A549 (cell line): Measurements from ENCODE around the gene E2F2. TPM values are rescaled to one million over a fixed set of nuclear protein-coding genes. Genes with fewer than 3 reads are reported as not detected.

ENCODE experiments used
- ATAC-seq, 2 experiments: fragments of 200-7000 bp in 1 of 2; fragments of >200 bp in 1 of 2; cut with Nextera tagmentation in 1 of 2; cut with Tn5 transposase in 1 of 2; 3 replicates each; pipeline versions ENCODE4 v1.8.0 to v1.9.1; 2018 to 2020; ENCODE audit warnings: mild to moderate bottlenecking in 1 of 2, moderate library complexity in 1 of 2
- CTCF ChIA-PET: fragments of 300-600 bp; sonication (Branson Sonifier 250); formaldehyde crosslinking; extraction: SDS; loops from one replicate; lab custom pipeline; 2021; ENCODE audit warnings: antibody characterized with exemption, inconsistent platforms; lab: Yijun Ruan, JAX
- POLR2A ChIA-PET: fragments of 350-600 bp; formaldehyde crosslinking; extraction: SDS; loops from one replicate; lab custom pipeline; 2021; ENCODE audit warnings: antibody characterized with exemption, inconsistent platforms; lab: Yijun Ruan, JAX
- DNase-seq, 2 experiments: peaks; one replicate each; pipeline versions ENCODE4 v3.0.0 to v3.0.0-alpha.2; 2011 to 2016; ENCODE audit warnings: low read depth in 1 of 2, low spot score in 1 of 2
- FAIRE-seq: peaks from 2 replicates; lab custom pipeline; 2011; peaks lifted over from hg19 to GRCh38; lab: Jason Lieb, UNC
- H3K27ac ChIP-seq, 2 experiments: fragments of >200 bp; sonication (Bioruptor Twin); formaldehyde crosslinking; 3 replicates each; pipeline ENCODE4 v1.5.1; 2016 to 2017
- H3K4me1 ChIP-seq: fragments of >200 bp; sonication (Bioruptor Twin); formaldehyde crosslinking; 3 replicates; pipeline ENCODE4 v1.6.1; 2016
- H3K4me2 ChIP-seq: fragments of >200 bp; sonication (Bioruptor Twin); formaldehyde crosslinking; 3 replicates; pipeline ENCODE4 v1.6.1; 2016
- H3K4me3 ChIP-seq: fragments of >200 bp; sonication (Bioruptor Twin); formaldehyde crosslinking; 3 replicates; pipeline ENCODE4 v1.5.1; 2016
- H3K9me3 ChIP-seq: fragments of >200 bp; sonication (Bioruptor Twin); formaldehyde crosslinking; 3 replicates; pipeline ENCODE4 v1.6.1; 2016
- ATOH8 ChIP-seq: fragments of 250-450 bp; sonication (Bioruptor Pico); IDR thresholded peaks from 2 replicates; pipeline ENCODE4 v1.5.0; 2020; ENCODE audit warnings: low read depth, mild to moderate bottlenecking, moderate library complexity
- BHLHE40 ChIP-seq: IDR thresholded peaks from 2 replicates; pipeline ENCODE4 v1.6.1; 2012; ENCODE audit warnings: low read depth, low read length, inconsistent platforms
- CBX2 ChIP-seq: fragments of 200-600 bp; sonication (generic); IDR thresholded peaks from 2 replicates; pipeline ENCODE4 v1.6.1; 2016; ENCODE audit warnings: low read depth, mild to moderate bottlenecking, borderline replicate concordance
- CBX8 ChIP-seq: fragments of 200-600 bp; sonication (generic); IDR thresholded peaks from 2 replicates; pipeline ENCODE4 v1.6.1; 2016
- CHD2 ChIP-seq: fragments of 150-350 bp; IDR thresholded peaks from 2 replicates; pipeline ENCODE4 v1.6.1; 2014; ENCODE audit warnings: low read length; ENCODE audit not compliant: partially characterized antibody
- EHMT2 ChIP-seq: fragments of 200-600 bp; sonication (generic); IDR thresholded peaks from 2 replicates; pipeline ENCODE4 v1.6.1; 2016; ENCODE audit warnings: antibody characterized with exemption, low read depth, mild to moderate bottlenecking, moderate library complexity
- ELK1 ChIP-seq: fragments of 150-350 bp; IDR thresholded peaks from 2 replicates; pipeline ENCODE4 v1.6.1; 2014; ENCODE audit warnings: low read depth, mild to moderate bottlenecking, low read length
- FOSL2 ChIP-seq, 2 experiments: fragments of 450-650 bp in 1 of 2; fragments of >200 bp in 1 of 2; sonication (Bioruptor Twin) in 1 of 2; formaldehyde crosslinking; IDR thresholded peaks; 2 replicates each; pipeline versions ENCODE4 v1.5.0 to v1.6.1; 2016 to 2020; ENCODE audit warnings: mild to moderate bottlenecking in 1 of 2, moderate library complexity in 1 of 2
- FOXS1 ChIP-seq: fragments of 250-450 bp; sonication (Bioruptor Pico); IDR thresholded peaks from 2 replicates; pipeline ENCODE4 v1.5.0; 2020; ENCODE audit warnings: mild to moderate bottlenecking, moderate library complexity
- HEYL ChIP-seq: fragments of 250-450 bp; sonication (Bioruptor Pico); IDR thresholded peaks from 2 replicates; pipeline ENCODE4 v1.8.0; 2021; ENCODE audit warnings: mild to moderate bottlenecking, moderate library complexity
- HOXA7 ChIP-seq: fragments of 250-450 bp; sonication (Bioruptor Pico); IDR thresholded peaks from 2 replicates; pipeline ENCODE4 v1.5.0; 2020; ENCODE audit warnings: mild to moderate bottlenecking, moderate library complexity
- JUNB ChIP-seq: fragments of >200 bp; sonication (Bioruptor Twin); formaldehyde crosslinking; IDR thresholded peaks from 2 replicates; pipeline ENCODE4 v1.6.1; 2016
- KDM5A ChIP-seq: fragments of 200-600 bp; sonication (generic); IDR thresholded peaks from 2 replicates; pipeline ENCODE4 v1.6.1; 2016; ENCODE audit warnings: antibody characterized with exemption, mild to moderate bottlenecking
- MAFK ChIP-seq: fragments of 450-650 bp; IDR thresholded peaks from 2 replicates; pipeline ENCODE4 v1.6.1; 2014; ENCODE audit not compliant: partially characterized antibody
- NFE2L2 ChIP-seq: fragments of 150-350 bp; conservative IDR thresholded peaks from 2 replicates; pipeline ENCODE4 v1.6.1; 2014; ENCODE audit warnings: low read length
- NPAS2 ChIP-seq: fragments of 250-450 bp; sonication (Bioruptor Pico); IDR thresholded peaks from 2 replicates; pipeline ENCODE4 v1.8.0; 2022; ENCODE audit warnings: mild to moderate bottlenecking, moderate library complexity, borderline replicate concordance
- PHF8 ChIP-seq: fragments of 200-600 bp; sonication (generic); IDR thresholded peaks from 2 replicates; pipeline ENCODE4 v1.6.1; 2016; ENCODE audit warnings: low read depth, mild to moderate bottlenecking, antibody characterized with exemption, moderate library complexity, borderline replicate concordance
- POLR2AphosphoS2 ChIP-seq: conservative IDR thresholded peaks from 2 replicates; pipeline ENCODE4 v1.6.1; 2012; ENCODE audit warnings: low read length, improper control_type of control experiment, inconsistent platforms
- RAD21 ChIP-seq, 2 experiments: fragments of >200 bp in 1 of 2; sonication (Bioruptor Twin) in 1 of 2; formaldehyde crosslinking in 1 of 2; IDR thresholded peaks in 1 of 2; conservative IDR thresholded peaks in 1 of 2; 2 replicates in 1 of 2; 3 replicates in 1 of 2; pipeline ENCODE4 v1.6.1; 2012 to 2018; ENCODE audit warnings: inconsistent platforms in 1 of 2
- RCOR1 ChIP-seq: fragments of 150-350 bp; IDR thresholded peaks from 2 replicates; pipeline ENCODE4 v1.6.1; 2014; ENCODE audit warnings: antibody characterized with exemption, low read length, low read depth
- REST ChIP-seq: fragments of 200-600 bp; sonication (generic); IDR thresholded peaks from 2 replicates; pipeline ENCODE4 v1.6.1; 2016; ENCODE audit warnings: antibody characterized with exemption, mild to moderate bottlenecking, moderate library complexity
- SMC3 ChIP-seq: fragments of >200 bp; sonication (Bioruptor Twin); formaldehyde crosslinking; IDR thresholded peaks from 3 replicates; pipeline ENCODE4 v1.6.1; 2018; ENCODE audit warnings: inconsistent platforms
- SREBF2 ChIP-seq: fragments of 450-650 bp; IDR thresholded peaks from 2 replicates; pipeline ENCODE4 v1.6.1; 2014; ENCODE audit warnings: mild to moderate bottlenecking, moderate library complexity
- TP53 ChIP-seq: fragments of 250-450 bp; sonication (Bioruptor Pico); IDR thresholded peaks from 2 replicates; pipeline ENCODE4 v1.5.0; 2021; ENCODE audit warnings: mild to moderate bottlenecking, moderate library complexity
- ZNF302 ChIP-seq: fragments of 250-450 bp; sonication (Bioruptor Pico); IDR thresholded peaks from 2 replicates; pipeline ENCODE4 v1.9.0; 2021; ENCODE audit warnings: inconsistent platforms, mild to moderate bottlenecking, moderate library complexity
- ZSCAN20 ChIP-seq: fragments of 250-450 bp; sonication (Bioruptor Pico); IDR thresholded peaks from 2 replicates; pipeline ENCODE4 v1.8.0; 2022; ENCODE audit warnings: mild to moderate bottlenecking, moderate library complexity
- WGBS: methylation state at CpG from one replicate; pipeline ENCODE4 v1.1.6; 2017; ENCODE audit errors: missing lambda C conversion rate; 5-methylcytosine and 5-hydroxymethylcytosine counted together
- polyA plus RNA-seq, 4 experiments: library from polyadenylated mRNA; depleted of rRNA in 3 of 4; stranded (reverse); fragments of >200 nt; fragmentation: RNase III in 1 of 4; extraction: RNeasy Plus Mini Kit Qiagen cat#74134 plus additional on column Dnase treatment in 1 of 4; gene quantifications; 2 replicates in 3 of 4; 3 replicates in 1 of 4; pipeline ENCODE4 v1.2.3, GENCODE V29; 2011 to 2017
- TF ChIP-seq, protein P1 (sequence below): fragments of >200 bp; sonication (Bioruptor Twin); formaldehyde crosslinking; IDR thresholded peaks from 3 replicates; pipeline ENCODE4 v1.5.1; 2016

The E2F2 gene
- polyA plus RNA-seq, 2 of the 4 experiments (the other 2 are of a cell fraction) = 0.90 to 3.4 TPM

GRCh38 chr1:23481026-23481597, 49.9 kb downstream of the E2F2 start:
- Histone ChIP-seq H3K4me2 (no peak overlapping the region), H3K27ac (no peak overlapping the region), H3K4me3 (no peak overlapping the region), H3K9me3 (no peaks in the 10 kb centered on the region), H3K4me1 (peaks cover 18% of the 10 kb centered on the region)
- ChIA-PET POLR2A (no interaction called here), CTCF (interaction anchor here (1.4 kb wide), 1 partner anchor 16 kb away, joined by 5 read pairs; no protein-coding TSS in a partner anchor)
- TF ChIP-seq CBX8 (no peak), SMC3 (no peak), CBX2 (no peak), ELK1 (no peak), RCOR1 (no peak), JUNB (no peak), ATOH8 (no peak), ZSCAN20 (no peak)
- WGBS = 90% methylated on average over 7 of the region's 7 CpGs
- FAIRE-seq (no peak), DNase-seq (no peak), ATAC-seq (no peak)

GRCh38 chr1:23480187-23481025, 50.6 kb downstream of the E2F2 start:
- DNase-seq = no peak
- no peak for TF ChIP-seq CHD2
- no peak for TF ChIP-seq REST
- no peak for TF ChIP-seq FOSL2 (IDR thresholded peaks at IDR 0.05)
- no peak for TF ChIP-seq FOSL2 (CRISPR knock-in tag; IDR thresholded peaks at IDR 0.05)
- no peak for TF ChIP-seq ZNF302 (CRISPR knock-in tag)
- no peak for TF ChIP-seq EHMT2
- TF ChIP-seq SREBF2 = no peak
- no peak for TF ChIP-seq RAD21 (conservative IDR thresholded peaks at IDR 0.05 in 1 of 2, IDR thresholded peaks at IDR 0.05 in 1 of 2)
- no peak for TF ChIP-seq NPAS2
- TF ChIP-seq, protein P1, sequence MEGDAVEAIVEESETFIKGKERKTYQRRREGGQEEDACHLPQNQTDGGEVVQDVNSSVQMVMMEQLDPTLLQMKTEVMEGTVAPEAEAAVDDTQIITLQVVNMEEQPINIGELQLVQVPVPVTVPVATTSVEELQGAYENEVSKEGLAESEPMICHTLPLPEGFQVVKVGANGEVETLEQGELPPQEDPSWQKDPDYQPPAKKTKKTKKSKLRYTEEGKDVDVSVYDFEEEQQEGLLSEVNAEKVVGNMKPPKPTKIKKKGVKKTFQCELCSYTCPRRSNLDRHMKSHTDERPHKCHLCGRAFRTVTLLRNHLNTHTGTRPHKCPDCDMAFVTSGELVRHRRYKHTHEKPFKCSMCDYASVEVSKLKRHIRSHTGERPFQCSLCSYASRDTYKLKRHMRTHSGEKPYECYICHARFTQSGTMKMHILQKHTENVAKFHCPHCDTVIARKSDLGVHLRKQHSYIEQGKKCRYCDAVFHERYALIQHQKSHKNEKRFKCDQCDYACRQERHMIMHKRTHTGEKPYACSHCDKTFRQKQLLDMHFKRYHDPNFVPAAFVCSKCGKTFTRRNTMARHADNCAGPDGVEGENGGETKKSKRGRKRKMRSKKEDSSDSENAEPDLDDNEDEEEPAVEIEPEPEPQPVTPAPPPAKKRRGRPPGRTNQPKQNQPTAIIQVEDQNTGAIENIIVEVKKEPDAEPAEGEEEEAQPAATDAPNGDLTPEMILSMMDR = no peak
- TF ChIP-seq BHLHE40 = no peak
- TF ChIP-seq MAFK = no peak
- TF ChIP-seq FOXS1 (CRISPR knock-in tag) = no peak
- TF ChIP-seq HEYL (CRISPR knock-in tag) = no peak
- no peak for TF ChIP-seq HOXA7
- TF ChIP-seq NFE2L2 = no peak
- TF ChIP-seq KDM5A = no peak
- TF ChIP-seq PHF8 = no peak
- TF ChIP-seq ATOH8 = no peak
- TF ChIP-seq POLR2AphosphoS2 = no peak
- TF ChIP-seq TP53 (CRISPR knock-in tag) = no peak
- H3K27ac ChIP-seq = no peak overlapping the region
- no peak for ATAC-seq
- no peak overlapping the region for H3K4me2 ChIP-seq
- WGBS = 74% methylated on average over 4 of the region's 4 CpGs
- ChIA-PET CTCF (no interaction called here), POLR2A (no interaction called here)
- H3K4me1 ChIP-seq = peaks cover 18% of the 10 kb centered on the region
- FAIRE-seq = no peak
- no peak overlapping the region for H3K4me3 ChIP-seq
- no peaks in the 10 kb centered on the region for H3K9me3 ChIP-seq
